ENCODE data around the gene SLC22A1. TPM values are rescaled to one million over a fixed set of nuclear protein-coding genes. Genes with fewer than 3 reads are reported as not detected.

SLC22A1 gene
- total RNA-seq, 1 donor from 2014 or later: 1.5 TPM

- DNase-seq (ENCODE audit: extremely low spot score, unreplicated experiment): no peak
- Mint-ChIP-seq H3K9me3 (ENCODE audit: unreplicated experiment) (no peaks in the 10 kb centered on the region), H3K36me3 (ENCODE audit: unreplicated experiment) (peaks cover 56% of the 10 kb centered on the region), H3K27me3 (ENCODE audit: unreplicated experiment) (no peaks in the 10 kb centered on the region), H3K4me1 (ENCODE audit: unreplicated experiment) (peaks cover 1% of the 10 kb centered on the region), H3K27ac (ENCODE audit: unreplicated experiment) (no peak overlapping the region), H3K4me3 (ENCODE audit: unreplicated experiment) (no peak overlapping the region)
- TF ChIP-seq CTCF (IDR thresholded peaks at IDR 0.05): peak; percentile 46
Observed at GRCh38 chr6:160102956-160103824, 18.4 kb upstream of the SLC22A1 start.

- no peak for DNase-seq (ENCODE audit: extremely low spot score, unreplicated experiment)
- Mint-ChIP-seq H3K27ac (ENCODE audit: unreplicated experiment) (no peak overlapping the region), H3K4me1 (ENCODE audit: unreplicated experiment) (peaks cover 1% of the 10 kb centered on the region), H3K36me3 (ENCODE audit: unreplicated experiment) (peaks cover 54% of the 10 kb centered on the region), H3K27me3 (ENCODE audit: unreplicated experiment) (no peaks in the 10 kb centered on the region), H3K4me3 (ENCODE audit: unreplicated experiment) (no peak overlapping the region), H3K9me3 (ENCODE audit: unreplicated experiment) (no peaks in the 10 kb centered on the region)
- TF ChIP-seq CTCF (IDR thresholded peaks at IDR 0.05): no peak
Observed at GRCh38 chr6:160103825-160104100, 17.9 kb upstream of the SLC22A1 start.

- no peaks in the 10 kb centered on the region for H3K9me3 Mint-ChIP-seq (ENCODE audit: unreplicated experiment)
- no peak for TF ChIP-seq CTCF (IDR thresholded peaks at IDR 0.05)
Observed at GRCh38 chr6:160104821-160105517, 16.6 kb upstream of the SLC22A1 start.

GRCh38 chr6:160106010-160106409 is 15.6 kb upstream of the SLC22A1 start:
- no peak for TF ChIP-seq CTCF (IDR thresholded peaks at IDR 0.05)
- no peaks in the 10 kb centered on the region for H3K4me1 Mint-ChIP-seq (ENCODE audit: unreplicated experiment)
- DNase-seq (ENCODE audit: extremely low spot score, unreplicated experiment): no peak
- no peaks in the 10 kb centered on the region for H3K9me3 Mint-ChIP-seq (ENCODE audit: unreplicated experiment)
- peaks cover 61% of the 10 kb centered on the region for H3K36me3 Mint-ChIP-seq (ENCODE audit: unreplicated experiment)
- H3K27me3 Mint-ChIP-seq (ENCODE audit: unreplicated experiment): no peaks in the 10 kb centered on the region
- no peak overlapping the region for H3K4me3 Mint-ChIP-seq (ENCODE audit: unreplicated experiment)
- no peak overlapping the region for H3K27ac Mint-ChIP-seq (ENCODE audit: unreplicated experiment)

More at GRCh38 chr6:160104821-160105517, 16.6 kb upstream of the SLC22A1 start:
- no peak overlapping the region for H3K27ac Mint-ChIP-seq (ENCODE audit: unreplicated experiment)
- H3K4me3 Mint-ChIP-seq (ENCODE audit: unreplicated experiment): no peak overlapping the region
- DNase-seq (ENCODE audit: extremely low spot score, unreplicated experiment): no peak
- no peaks in the 10 kb centered on the region for H3K27me3 Mint-ChIP-seq (ENCODE audit: unreplicated experiment)
- H3K4me1 Mint-ChIP-seq (ENCODE audit: unreplicated experiment): no peaks in the 10 kb centered on the region
- peaks cover 56% of the 10 kb centered on the region for H3K36me3 Mint-ChIP-seq (ENCODE audit: unreplicated experiment)

GRCh38 chr6:160106701-160107100 is 14.9 kb upstream of the SLC22A1 start:
- TF ChIP-seq CTCF (IDR thresholded peaks at IDR 0.05): no peak
- H3K27ac Mint-ChIP-seq (ENCODE audit: unreplicated experiment): no peak overlapping the region

More at GRCh38 chr6:160106701-160107100, 14.9 kb upstream of the SLC22A1 start:
- Mint-ChIP-seq H3K4me1 (ENCODE audit: unreplicated experiment) (no peaks in the 10 kb centered on the region), H3K9me3 (ENCODE audit: unreplicated experiment) (no peaks in the 10 kb centered on the region), H3K36me3 (ENCODE audit: unreplicated experiment) (peaks cover 55% of the 10 kb centered on the region), H3K4me3 (ENCODE audit: unreplicated experiment) (no peak overlapping the region), H3K27me3 (ENCODE audit: unreplicated experiment) (no peaks in the 10 kb centered on the region)
- DNase-seq (ENCODE audit: extremely low spot score, unreplicated experiment): no peak

Measured in osteocyte (in vitro differentiated cells).